ENCODE measurements around the gene CD44. TPM values are rescaled to one million over a fixed set of nuclear protein-coding genes. Genes with fewer than 3 reads are reported as not detected.
A peak's percentile ranks its signal among the peaks of the same experiment; 100 is the strongest.

The CD44 gene
- total RNA-seq, 4 donors from 2014 or later: 211 to 319 (median 266) TPM

DNA sequence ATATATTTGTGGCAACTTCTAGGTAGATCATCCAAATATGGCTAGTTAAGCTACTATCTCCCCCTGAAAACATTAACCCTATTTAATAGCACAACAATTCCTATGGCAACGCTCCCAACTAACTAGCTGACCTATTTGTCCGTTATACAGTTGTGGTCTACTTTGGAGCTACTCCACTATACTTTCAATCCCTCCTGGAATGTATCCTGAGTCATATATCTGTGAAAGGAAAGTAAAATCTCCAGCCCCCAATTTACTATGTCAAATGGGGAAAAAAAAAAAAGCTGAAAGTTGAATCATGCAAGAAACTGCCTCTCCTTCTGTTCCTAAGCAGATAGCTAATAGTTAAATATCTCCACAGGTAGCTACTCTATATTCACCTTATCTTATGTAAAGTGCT lies 128.5 kb downstream of the CD44 start:
- Histone ChIP-seq H3K4me1 (peaks cover 0 to 6% (median 0%) of the 10 kb centered on the region in 3 donors), H3K4me3 (no peak overlapping the region), H3K9me3 (no peaks in the 10 kb centered on the region), H3K27me3 (no peaks in the 10 kb centered on the region), H3K36me3 (no peaks in the 10 kb centered on the region), H3K27ac (no peak overlapping the region)
- TF ChIP-seq EP300 (IDR thresholded peaks at IDR 0.05): no peak
- 74 to 79% methylated on average over 2 of the region's 2 CpGs for WGBS, 2 donors (ENCODE audit: low coverage in 1 of 2)
- ATAC-seq: no peak

GRCh38 chr11:35270342-35270741 lies 131.4 kb downstream of the CD44 start:
- no peaks in the 10 kb centered on the region for H3K9me3 ChIP-seq
- H3K27ac ChIP-seq: no peak overlapping the region
- no peaks in the 10 kb centered on the region for H3K36me3 ChIP-seq
- no peak for ATAC-seq
- no peaks in the 10 kb centered on the region for H3K27me3 ChIP-seq
- no peak for TF ChIP-seq CTCF (IDR thresholded peaks at IDR 0.05)
- no peak for TF ChIP-seq POLR2AphosphoS5 (IDR thresholded peaks at IDR 0.05)
- no peak for TF ChIP-seq EP300 (IDR thresholded peaks at IDR 0.05)
- no peak for TF ChIP-seq POLR2A (IDR thresholded peaks at IDR 0.05)
- WGBS, 2 donors (ENCODE audit: low coverage in 1 of 2): 18 to 38% methylated on average over 1 of the region's 1 CpG
- no peak overlapping the region for H3K4me3 ChIP-seq
- H3K4me1 ChIP-seq: peaks cover 0 to 15% (median 4%) of the 10 kb centered on the region in 3 donors

DNA sequence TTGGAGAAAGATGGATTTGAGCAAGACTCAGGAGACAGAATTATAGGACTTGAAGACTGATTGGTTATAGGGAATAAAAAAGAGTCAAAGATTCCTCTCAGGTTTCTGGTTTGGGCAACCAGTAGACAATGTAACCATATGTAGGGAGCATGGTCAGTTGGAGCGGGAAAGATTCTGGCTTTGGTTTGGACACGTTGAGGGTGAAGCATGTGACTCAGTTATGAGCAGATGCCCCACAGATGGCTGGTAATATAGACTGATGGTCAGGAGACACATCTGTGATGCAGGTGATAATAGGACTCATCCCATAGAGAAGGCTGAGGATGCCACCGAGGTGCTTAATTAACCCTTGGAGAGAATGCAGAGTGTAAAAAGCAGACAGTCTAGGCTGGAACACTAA lies 132.1 kb downstream of the CD44 start:
- Histone ChIP-seq H3K9me3 (no peaks in the 10 kb centered on the region), H3K4me3 (no peak overlapping the region), H3K4me1 (peaks cover 3 to 22% (median 4%) of the 10 kb centered on the region in 3 donors), H3K36me3 (no peaks in the 10 kb centered on the region), H3K27ac (no peak overlapping the region), H3K27me3 (no peaks in the 10 kb centered on the region)
- TF ChIP-seq POLR2AphosphoS5 (IDR thresholded peaks at IDR 0.05) (no peak), EP300 (IDR thresholded peaks at IDR 0.05) (no peak), CTCF (IDR thresholded peaks at IDR 0.05) (no peak), POLR2A (IDR thresholded peaks at IDR 0.05) (no peak)
- no peak for ATAC-seq
- 85 to 98% methylated on average over 2 to 3 of the region's 3 CpGs for WGBS, 2 donors (ENCODE audit: low coverage in 1 of 2)

DNA sequence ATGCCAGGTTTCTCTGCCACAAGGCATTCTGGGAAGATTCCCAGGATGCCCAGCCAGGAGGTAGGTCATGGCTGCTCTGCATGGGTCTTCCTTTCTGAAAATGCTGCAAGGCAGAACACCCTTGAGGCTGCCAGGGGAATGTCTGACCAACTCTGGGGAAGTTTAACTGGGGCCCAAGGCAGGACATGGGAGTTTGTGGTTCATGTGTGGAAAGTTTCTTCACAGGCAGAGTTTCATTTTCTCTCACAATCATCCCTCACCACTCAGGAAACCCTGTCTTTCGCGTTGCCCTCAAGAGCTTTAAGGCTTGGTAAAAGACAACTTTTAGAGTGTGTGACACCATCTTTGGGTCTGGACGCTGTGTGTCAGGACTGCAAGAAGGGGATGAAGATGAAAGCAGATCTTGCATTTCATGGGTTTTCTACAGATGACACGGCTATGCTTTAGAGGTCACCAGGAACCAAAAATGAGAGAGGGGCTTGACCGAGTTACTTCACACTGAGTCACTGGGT lies 133.5 kb downstream of the CD44 start:
- TF ChIP-seq CTCF (IDR thresholded peaks at IDR 0.05) (no peak), POLR2A (IDR thresholded peaks at IDR 0.05) (no peak), POLR2AphosphoS5 (IDR thresholded peaks at IDR 0.05) (no peak)
- Histone ChIP-seq H3K36me3 (no peaks in the 10 kb centered on the region), H3K27me3 (no peaks in the 10 kb centered on the region), H3K9me3 (no peaks in the 10 kb centered on the region), H3K4me1 (peaks cover 4 to 23% (median 8%) of the 10 kb centered on the region in 3 donors), H3K27ac (no peak overlapping the region), H3K4me3 (no peak overlapping the region)
- no peak for ATAC-seq
- 96 to 100% methylated on average over 1 to 5 of the region's 5 CpGs for WGBS, 2 donors (ENCODE audit: low coverage in 1 of 2)

- no peaks in the 10 kb centered on the region for H3K36me3 ChIP-seq
- peak overlapping the region; percentile 31 to 69 (median 50) for H3K27ac ChIP-seq
- H3K4me1 ChIP-seq: peaks cover 4 to 23% (median 8%) of the 10 kb centered on the region in 3 donors
- H3K27me3 ChIP-seq: no peaks in the 10 kb centered on the region
- H3K4me3 ChIP-seq: no peak overlapping the region
- 40 to 44% methylated on average over 3 to 6 of the region's 6 CpGs for WGBS, 2 donors (ENCODE audit: low coverage in 1 of 2)
- no peaks in the 10 kb centered on the region for H3K9me3 ChIP-seq
- TF ChIP-seq POLR2A (IDR thresholded peaks at IDR 0.05): no peak
- TF ChIP-seq POLR2AphosphoS5 (IDR thresholded peaks at IDR 0.05): peak; percentile 95
- TF ChIP-seq CTCF (IDR thresholded peaks at IDR 0.05): peak in 1 of 4 experiments; percentile 23
- ATAC-seq: peak; percentile 66
Measured at GRCh38 chr11:35274909-35275785, 136.2 kb downstream of the CD44 start.

Measured in gastroesophageal sphincter (tissue), 4 donors.